ENCODE results near the gene MSTO1.
"Not testable (repeated sequence)": the region's sequence is repeated elsewhere in the genome, so short reads cannot be mapped to it uniquely, and the experiment has no call there.

MSTO1 gene

DNA sequence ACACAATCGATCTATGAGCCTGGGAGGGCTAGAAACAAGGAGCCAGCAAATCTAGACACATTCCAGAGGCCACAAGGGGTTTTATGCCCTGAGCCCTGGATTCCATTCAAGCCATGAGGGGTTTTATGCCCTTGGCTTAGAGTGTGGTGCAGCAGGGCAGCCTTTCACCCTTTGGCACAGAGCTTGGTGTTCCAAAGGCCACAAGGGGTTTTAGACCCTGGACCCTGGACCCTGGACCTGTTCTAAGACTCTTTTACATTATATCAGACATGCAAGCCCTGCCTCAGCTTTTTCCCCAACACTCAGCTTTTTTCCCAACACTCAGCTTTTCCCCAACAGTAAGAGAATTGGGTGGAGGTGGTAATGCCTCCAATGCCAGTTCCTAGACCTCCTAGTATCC is 13.3 kb downstream of the MSTO1 start:
- TF ChIP-seq EZH2 (IDR thresholded peaks at IDR 0.05; ENCODE audit: borderline replicate concordance, low read length), result no peak
- TF ChIP-seq, protein P1, sequence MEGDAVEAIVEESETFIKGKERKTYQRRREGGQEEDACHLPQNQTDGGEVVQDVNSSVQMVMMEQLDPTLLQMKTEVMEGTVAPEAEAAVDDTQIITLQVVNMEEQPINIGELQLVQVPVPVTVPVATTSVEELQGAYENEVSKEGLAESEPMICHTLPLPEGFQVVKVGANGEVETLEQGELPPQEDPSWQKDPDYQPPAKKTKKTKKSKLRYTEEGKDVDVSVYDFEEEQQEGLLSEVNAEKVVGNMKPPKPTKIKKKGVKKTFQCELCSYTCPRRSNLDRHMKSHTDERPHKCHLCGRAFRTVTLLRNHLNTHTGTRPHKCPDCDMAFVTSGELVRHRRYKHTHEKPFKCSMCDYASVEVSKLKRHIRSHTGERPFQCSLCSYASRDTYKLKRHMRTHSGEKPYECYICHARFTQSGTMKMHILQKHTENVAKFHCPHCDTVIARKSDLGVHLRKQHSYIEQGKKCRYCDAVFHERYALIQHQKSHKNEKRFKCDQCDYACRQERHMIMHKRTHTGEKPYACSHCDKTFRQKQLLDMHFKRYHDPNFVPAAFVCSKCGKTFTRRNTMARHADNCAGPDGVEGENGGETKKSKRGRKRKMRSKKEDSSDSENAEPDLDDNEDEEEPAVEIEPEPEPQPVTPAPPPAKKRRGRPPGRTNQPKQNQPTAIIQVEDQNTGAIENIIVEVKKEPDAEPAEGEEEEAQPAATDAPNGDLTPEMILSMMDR (IDR thresholded peaks at IDR 0.05; ENCODE audit: low read length), result no peak
- Histone ChIP-seq H3K9ac (ENCODE audit: low read length) (no peak overlapping the region), H3K27ac (ENCODE audit: low read depth, low read length, poor library complexity, severe bottlenecking) (no peak overlapping the region), H3K27me3 (ENCODE audit: insufficient read depth, low read length) (no peaks in the 10 kb centered on the region; the same call in 1 of the 2 replicates), H3K79me2 (ENCODE audit: insufficient read depth, low read length) (no peaks in the 10 kb centered on the region), H3F3A (ENCODE audit: insufficient read depth, low read length) (no peaks in the 10 kb centered on the region), H3K9me2 (ENCODE audit: low read depth, low read length) (no peaks in the 10 kb centered on the region), H3K4me3 (ENCODE audit: low read depth, low read length, poor library complexity, severe bottlenecking) (no peak overlapping the region), H3K9me3 (ENCODE audit: low read length) (0 out of 2 replicates have a peak, but pooled peaks cover 3% of the 10 kb centered on the region), H3K4me2 (ENCODE audit: low read length) (no peak overlapping the region), H3K4me1 (ENCODE audit: insufficient read depth, low read length, severe bottlenecking) (no peaks in the 10 kb centered on the region), H4K20me1 (ENCODE audit: insufficient read depth, low read length) (no peaks in the 10 kb centered on the region), H3K36me3 (ENCODE audit: insufficient read depth, low read length) (no peaks in the 10 kb centered on the region; the same call in 1 of the 2 replicates), H2AFZ (ENCODE audit: low read length) (no peak overlapping the region)

DNA sequence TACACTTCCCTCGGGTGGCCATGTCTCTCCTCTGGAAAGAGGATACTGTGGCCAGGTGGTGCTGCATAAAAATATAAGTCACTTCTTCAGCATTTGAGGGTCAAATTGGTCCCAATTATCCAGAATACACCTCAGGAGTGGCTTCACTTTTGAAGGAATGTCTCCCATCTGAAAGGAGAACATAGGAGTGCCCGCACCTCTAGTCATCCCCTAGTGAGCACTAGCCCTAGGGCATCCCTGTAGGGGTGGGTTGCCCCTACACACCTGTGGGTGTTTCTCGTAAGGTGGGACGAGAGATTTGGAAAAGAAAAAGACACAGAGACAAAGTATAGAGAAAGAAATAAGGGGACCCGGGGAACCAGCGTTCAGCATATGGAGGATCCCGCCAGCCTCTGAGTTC is 16.4 kb downstream of the MSTO1 start:
- not testable (repeated sequence) for H3K4me2 ChIP-seq (ENCODE audit: low read length); H3K9ac ChIP-seq (ENCODE audit: low read length); H3K79me2 ChIP-seq (ENCODE audit: insufficient read depth, low read length); H4K20me1 ChIP-seq (ENCODE audit: insufficient read depth, low read length); H3K4me1 ChIP-seq (ENCODE audit: insufficient read depth, low read length, severe bottlenecking); H3K27me3 ChIP-seq (ENCODE audit: insufficient read depth, low read length); H2AFZ ChIP-seq (ENCODE audit: low read length); H3K9me2 ChIP-seq (ENCODE audit: low read depth, low read length); H3K27ac ChIP-seq (ENCODE audit: low read depth, low read length, poor library complexity, severe bottlenecking); H3K36me3 ChIP-seq (ENCODE audit: insufficient read depth, low read length); H3K9me3 ChIP-seq (ENCODE audit: low read length); H3F3A ChIP-seq (ENCODE audit: insufficient read depth, low read length); H3K4me3 ChIP-seq (ENCODE audit: low read depth, low read length, poor library complexity, severe bottlenecking)

DNA sequence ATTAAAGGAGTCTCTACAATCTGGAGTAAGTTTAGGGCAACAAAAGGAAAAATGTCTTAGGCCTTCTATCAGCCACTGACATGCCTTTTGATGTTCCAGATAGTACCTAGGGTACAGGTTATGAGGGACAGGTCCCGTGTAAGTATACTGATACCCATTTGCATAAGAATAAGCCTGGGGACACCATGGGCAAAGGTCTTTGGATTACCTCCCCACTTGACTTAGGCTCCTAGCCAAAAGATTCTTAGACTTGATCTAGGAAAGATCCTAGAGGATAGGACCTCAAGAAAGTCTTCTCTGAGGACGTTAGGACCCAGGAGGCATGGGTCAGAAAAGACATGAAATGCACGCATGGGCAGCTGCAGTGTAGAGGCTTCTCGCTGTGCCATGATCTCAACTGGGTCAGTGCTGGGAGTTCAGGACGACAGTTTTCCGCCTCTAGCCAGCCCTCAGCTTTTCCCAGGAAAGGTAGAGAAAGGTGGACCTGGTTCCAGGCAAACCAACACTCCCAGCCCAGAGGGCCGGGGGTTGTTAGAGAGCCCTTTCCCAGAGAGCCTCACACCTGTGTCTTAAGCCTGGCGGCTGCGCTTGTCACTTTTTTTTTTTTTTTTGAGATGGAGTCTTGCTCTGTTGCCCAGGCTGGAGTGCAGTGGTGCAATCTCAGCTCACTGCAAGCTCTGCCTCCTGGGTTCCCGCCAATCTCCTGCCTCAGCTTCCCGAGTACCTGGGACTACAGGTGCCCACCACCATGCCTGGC is 26.6 kb downstream of the MSTO1 start:
- Histone ChIP-seq H3F3A (ENCODE audit: insufficient read depth, low read length) (no peaks in the 10 kb centered on the region), H3K79me2 (ENCODE audit: insufficient read depth, low read length) (no peaks in the 10 kb centered on the region), H3K27ac (ENCODE audit: low read depth, low read length, poor library complexity, severe bottlenecking) (no peak overlapping the region), H2AFZ (ENCODE audit: low read length) (no peak overlapping the region), H3K27me3 (ENCODE audit: insufficient read depth, low read length) (peaks cover 3% of the 10 kb centered on the region; the same call in 1 of the 2 replicates), H3K4me2 (ENCODE audit: low read length) (peak overlapping the region; percentile 77; the same call in 1 of the 2 replicates), H3K9ac (ENCODE audit: low read length) (no peak overlapping the region), H4K20me1 (ENCODE audit: insufficient read depth, low read length) (no peaks in the 10 kb centered on the region), H3K36me3 (ENCODE audit: insufficient read depth, low read length) (no peaks in the 10 kb centered on the region), H3K9me2 (ENCODE audit: low read depth, low read length) (no peaks in the 10 kb centered on the region), H3K4me1 (ENCODE audit: insufficient read depth, low read length, severe bottlenecking) (peaks cover 15% of the 10 kb centered on the region), H3K9me3 (ENCODE audit: low read length) (peaks cover under 1% of the 10 kb centered on the region; the same call in 1 of the 2 replicates), H3K4me3 (ENCODE audit: low read depth, low read length, poor library complexity, severe bottlenecking) (peak overlapping the region; percentile 57)
- no peak for TF ChIP-seq EZH2 (IDR thresholded peaks at IDR 0.05; ENCODE audit: borderline replicate concordance, low read length)
- TF ChIP-seq, protein P1 (IDR thresholded peaks at IDR 0.05; ENCODE audit: low read length), result no peak

DNA sequence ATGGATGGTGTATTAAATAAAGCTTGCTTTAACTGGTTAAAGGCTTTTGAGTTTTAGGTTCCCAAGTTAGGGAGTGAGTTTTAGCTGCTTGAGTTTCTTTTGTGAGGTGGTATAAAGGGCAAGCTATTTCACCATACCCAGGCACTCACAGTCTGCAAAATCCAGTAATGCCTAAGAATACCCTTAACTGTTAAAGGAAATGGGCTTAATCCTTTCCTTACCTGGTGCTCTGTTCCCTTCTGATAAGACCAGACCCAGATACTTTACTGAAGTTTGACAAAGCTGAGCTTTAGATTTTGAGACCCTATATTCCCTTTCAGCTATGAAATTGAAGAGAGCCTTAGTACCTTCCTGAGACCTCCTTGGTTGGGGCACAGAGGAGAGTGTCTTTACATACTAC is 30.3 kb downstream of the MSTO1 start:
- no peaks in the 10 kb centered on the region for H3K9me2 ChIP-seq (ENCODE audit: low read depth, low read length)
- peaks cover 20% of the 10 kb centered on the region for H3K4me1 ChIP-seq (ENCODE audit: insufficient read depth, low read length, severe bottlenecking)

DNA sequence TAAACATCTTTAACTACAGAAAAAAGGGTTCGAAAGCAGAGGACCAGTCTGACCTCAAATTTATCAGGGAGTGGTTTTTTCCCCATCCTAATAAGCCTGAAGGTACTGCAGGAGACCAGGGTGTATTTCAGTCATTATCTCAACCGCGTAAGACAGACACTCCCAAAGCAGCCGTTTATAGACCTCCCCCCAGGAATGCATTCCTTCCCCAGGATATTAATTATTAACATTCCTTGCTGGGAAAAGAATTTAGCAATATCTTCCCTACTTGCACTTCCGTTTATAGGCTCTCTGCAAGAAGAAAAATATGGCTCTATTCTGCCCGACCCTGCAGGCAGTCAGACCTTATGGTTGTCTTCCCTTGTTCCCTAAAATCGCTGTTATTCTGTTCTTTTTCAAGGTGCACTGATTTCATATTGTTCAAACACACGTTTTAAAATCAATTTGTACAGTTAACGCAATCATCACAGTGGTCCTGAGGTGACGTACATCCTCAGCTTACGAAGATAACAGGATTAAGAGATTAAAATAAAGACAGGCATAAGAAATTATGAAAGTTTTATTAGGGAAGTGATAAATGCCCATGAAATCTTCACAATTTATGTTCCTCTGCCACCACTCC is 32.7 kb downstream of the MSTO1 start:
- H3K36me3 ChIP-seq (ENCODE audit: insufficient read depth, low read length); H3K9me2 ChIP-seq (ENCODE audit: low read depth, low read length); H4K20me1 ChIP-seq (ENCODE audit: insufficient read depth, low read length); H3K9ac ChIP-seq (ENCODE audit: low read length); H3K27ac ChIP-seq (ENCODE audit: low read depth, low read length, poor library complexity, severe bottlenecking); H3K79me2 ChIP-seq (ENCODE audit: insufficient read depth, low read length); H3K4me3 ChIP-seq (ENCODE audit: low read depth, low read length, poor library complexity, severe bottlenecking); H3K27me3 ChIP-seq (ENCODE audit: insufficient read depth, low read length); H3F3A ChIP-seq (ENCODE audit: insufficient read depth, low read length); H3K4me2 ChIP-seq (ENCODE audit: low read length); H2AFZ ChIP-seq (ENCODE audit: low read length): not testable (repeated sequence)
- H3K9me3 ChIP-seq (ENCODE audit: low read length), result peaks cover 14% of the 10 kb centered on the region
- H3K4me1 ChIP-seq (ENCODE audit: insufficient read depth, low read length, severe bottlenecking), result peaks cover 18% of the 10 kb centered on the region

More for the DNA sequence above, 30.3 kb downstream of the MSTO1 start:
- no peak overlapping the region for H3K4me3 ChIP-seq (ENCODE audit: low read depth, low read length, poor library complexity, severe bottlenecking)
- H3K4me2 ChIP-seq (ENCODE audit: low read length), result no peak overlapping the region
- no peak overlapping the region for H2AFZ ChIP-seq (ENCODE audit: low read length)
- peaks cover 5% of the 10 kb centered on the region; the same call in 1 of the 2 replicates for H3K27me3 ChIP-seq (ENCODE audit: insufficient read depth, low read length)
- no peaks in the 10 kb centered on the region for H3K36me3 ChIP-seq (ENCODE audit: insufficient read depth, low read length)
- H3K27ac ChIP-seq (ENCODE audit: low read depth, low read length, poor library complexity, severe bottlenecking), result no peak overlapping the region
- H3F3A ChIP-seq (ENCODE audit: insufficient read depth, low read length), result no peaks in the 10 kb centered on the region
- peaks cover 14% of the 10 kb centered on the region for H3K9me3 ChIP-seq (ENCODE audit: low read length)
- TF ChIP-seq EZH2 (IDR thresholded peaks at IDR 0.05; ENCODE audit: borderline replicate concordance, low read length), result no peak
- TF ChIP-seq, protein P1 (IDR thresholded peaks at IDR 0.05; ENCODE audit: low read length), result no peak
- no peaks in the 10 kb centered on the region for H3K79me2 ChIP-seq (ENCODE audit: insufficient read depth, low read length)
- H3K9ac ChIP-seq (ENCODE audit: low read length), result no peak overlapping the region
- H4K20me1 ChIP-seq (ENCODE audit: insufficient read depth, low read length), result no peaks in the 10 kb centered on the region
